HG03439 (cell line): ENCODE results near the gene PTPN13.
"Not testable (repeated sequence)": the region's sequence is repeated elsewhere in the genome, so short reads cannot be mapped to it uniquely, and the experiment has no call there.

Experiments used
- ATAC-seq: cut with Tn5 transposase; IDR thresholded peaks from one replicate; pipeline ENCODE4 v1.9.1; 2021; ENCODE audit warnings: mild to moderate bottlenecking, moderate library complexity; ENCODE audit not compliant: unreplicated experiment

The PTPN13 gene

GRCh38 chr4:86706923-86707597, 112.9 kb downstream of the PTPN13 start:
- no peak for ATAC-seq

GRCh38 chr4:86717651-86718050, 123.5 kb downstream of the PTPN13 start:
- ATAC-seq, result no peak

GRCh38 chr4:86718152-86718551, 124.0 kb downstream of the PTPN13 start:
- ATAC-seq, result no peak

- ATAC-seq, result not testable (repeated sequence)
Observed at GRCh38 chr4:86719149-86719548, 125.0 kb downstream of the PTPN13 start.

- no peak for ATAC-seq
Observed at GRCh38 chr4:86720508-86721068, 126.5 kb downstream of the PTPN13 start.

- no peak for ATAC-seq
Observed at GRCh38 chr4:86721412-86721811, 127.3 kb downstream of the PTPN13 start.

GRCh38 chr4:86730310-86730709, 136.2 kb downstream of the PTPN13 start:
- no peak for ATAC-seq

GRCh38 chr4:86737244-86737643, 143.1 kb downstream of the PTPN13 start:
- ATAC-seq, result no peak

- no peak for ATAC-seq
Observed at GRCh38 chr4:86741846-86742245, 147.7 kb downstream of the PTPN13 start.

GRCh38 chr4:86744570-86744969, 150.5 kb downstream of the PTPN13 start:
- ATAC-seq, result no peak

GRCh38 chr4:86749121-86749520, 155.0 kb downstream of the PTPN13 start:
- ATAC-seq, result no peak

GRCh38 chr4:86755388-86755787, 161.3 kb downstream of the PTPN13 start:
- ATAC-seq, result no peak

- ATAC-seq, result no peak
Observed at GRCh38 chr4:86757468-86757867, 163.4 kb downstream of the PTPN13 start.

GRCh38 chr4:86759298-86759697, 165.2 kb downstream of the PTPN13 start:
- no peak for ATAC-seq

- no peak for ATAC-seq
Observed at GRCh38 chr4:86762649-86763048, 168.5 kb downstream of the PTPN13 start.

- no peak for ATAC-seq
Observed at GRCh38 chr4:86769794-86770193, 175.7 kb downstream of the PTPN13 start.

GRCh38 chr4:86771141-86771540, 177.0 kb downstream of the PTPN13 start:
- ATAC-seq, result no peak

GRCh38 chr4:86775061-86775460, 180.9 kb downstream of the PTPN13 start:
- no peak for ATAC-seq

GRCh38 chr4:86778175-86778574, 184.1 kb downstream of the PTPN13 start:
- ATAC-seq, result no peak

- no peak for ATAC-seq
Observed at GRCh38 chr4:86788826-86789225, 194.7 kb downstream of the PTPN13 start.

GRCh38 chr4:86791126-86791525, 197.0 kb downstream of the PTPN13 start:
- no peak for ATAC-seq

GRCh38 chr4:86809809-86810208, 215.7 kb downstream of the PTPN13 start:
- ATAC-seq, result no peak

- ATAC-seq, result no peak
Observed at GRCh38 chr4:86810847-86811246, 216.7 kb downstream of the PTPN13 start.
